ENCODE results near the gene NLRP5.
A peak's percentile ranks its signal among the peaks of the same experiment; 100 is the strongest.

Gene NLRP5

GRCh38 chr19:56086671-56087430 is 100.3 kb downstream of the NLRP5 start:
- H3K4me3 ChIP-seq (ENCODE audit: low read depth, low read length): no peak overlapping the region
- DNase-seq (ENCODE audit: low read depth): no peak
- TF ChIP-seq POLR2A (IDR thresholded peaks at IDR 0.05; ENCODE audit: extremely low read depth, insufficient read length) (no peak), MYC (IDR thresholded peaks at IDR 0.05; ENCODE audit: low read depth, low read length) (no peak), CTCF (IDR thresholded peaks at IDR 0.05; ENCODE audit: low read depth, low read length) (no peak), MAX (IDR thresholded peaks at IDR 0.05; ENCODE audit: low read depth, low read length) (no peak)

- TF ChIP-seq MYC (IDR thresholded peaks at IDR 0.05; ENCODE audit: low read depth, low read length) (no peak), CTCF (IDR thresholded peaks at IDR 0.05; ENCODE audit: low read depth, low read length) (no peak), MAX (IDR thresholded peaks at IDR 0.05; ENCODE audit: low read depth, low read length) (no peak), POLR2A (IDR thresholded peaks at IDR 0.05; ENCODE audit: extremely low read depth, insufficient read length) (no peak)
- H3K4me3 ChIP-seq (ENCODE audit: low read depth, low read length): no peak overlapping the region
- no peak for DNase-seq (ENCODE audit: low read depth)
These were observed 101.3 kb downstream of the NLRP5 start for GRCh38 chr19:56087647-56088496.

DNA sequence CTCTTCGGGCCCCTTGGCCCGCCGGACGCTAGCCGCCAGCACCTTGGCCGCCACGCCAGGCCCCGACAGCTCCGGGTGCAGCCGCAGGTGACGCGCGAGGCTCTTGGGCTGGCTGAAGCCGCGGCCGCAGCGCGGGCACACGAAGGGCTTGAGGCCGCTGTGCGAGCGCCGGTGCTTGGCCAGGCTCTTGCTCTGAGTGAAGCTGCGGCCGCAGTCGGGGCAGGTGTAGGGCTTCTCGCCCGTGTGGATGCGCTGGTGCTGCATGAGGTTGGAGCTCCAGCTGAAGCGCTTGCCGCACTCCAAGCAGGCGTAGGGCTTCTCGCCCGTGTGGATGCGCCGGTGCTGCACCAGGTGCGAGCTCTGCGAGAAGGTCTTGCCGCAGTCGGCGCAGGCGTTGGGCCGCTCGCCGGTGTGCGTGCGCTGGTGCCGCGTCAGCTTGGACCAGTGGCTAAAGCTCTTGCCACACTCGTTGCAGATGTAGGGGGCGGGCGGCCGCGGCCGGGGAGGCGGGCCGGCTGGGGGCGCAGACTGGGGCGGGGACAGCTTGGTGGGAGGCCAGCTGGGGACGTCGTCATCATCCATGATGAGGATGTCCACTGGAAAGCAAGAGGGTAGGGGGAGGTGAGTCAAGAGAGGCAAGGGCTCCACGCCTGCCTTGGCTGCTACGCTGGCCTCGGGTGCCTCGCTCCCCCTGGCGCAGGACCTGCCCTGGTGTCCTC is 102.1 kb downstream of the NLRP5 start:
- DNase-seq (ENCODE audit: low read depth): no peak
- no peak for TF ChIP-seq MYC (IDR thresholded peaks at IDR 0.05; ENCODE audit: low read depth, low read length)
- TF ChIP-seq MAX (IDR thresholded peaks at IDR 0.05; ENCODE audit: low read depth, low read length): no peak
- TF ChIP-seq CTCF (IDR thresholded peaks at IDR 0.05; ENCODE audit: low read depth, low read length): no peak
- no peak for TF ChIP-seq POLR2A (IDR thresholded peaks at IDR 0.05; ENCODE audit: extremely low read depth, insufficient read length)

GRCh38 chr19:56089344-56089743 is 102.8 kb downstream of the NLRP5 start:
- no peak for DNase-seq (ENCODE audit: low read depth)
- no peak overlapping the region for H3K4me3 ChIP-seq (ENCODE audit: low read depth, low read length)
- TF ChIP-seq MYC (IDR thresholded peaks at IDR 0.05; ENCODE audit: low read depth, low read length) (no peak), MAX (IDR thresholded peaks at IDR 0.05; ENCODE audit: low read depth, low read length) (no peak), CTCF (IDR thresholded peaks at IDR 0.05; ENCODE audit: low read depth, low read length) (no peak), POLR2A (IDR thresholded peaks at IDR 0.05; ENCODE audit: extremely low read depth, insufficient read length) (no peak)

More for the DNA sequence above, 102.1 kb downstream of the NLRP5 start:
- no peak overlapping the region for H3K4me3 ChIP-seq (ENCODE audit: low read depth, low read length)

DNA sequence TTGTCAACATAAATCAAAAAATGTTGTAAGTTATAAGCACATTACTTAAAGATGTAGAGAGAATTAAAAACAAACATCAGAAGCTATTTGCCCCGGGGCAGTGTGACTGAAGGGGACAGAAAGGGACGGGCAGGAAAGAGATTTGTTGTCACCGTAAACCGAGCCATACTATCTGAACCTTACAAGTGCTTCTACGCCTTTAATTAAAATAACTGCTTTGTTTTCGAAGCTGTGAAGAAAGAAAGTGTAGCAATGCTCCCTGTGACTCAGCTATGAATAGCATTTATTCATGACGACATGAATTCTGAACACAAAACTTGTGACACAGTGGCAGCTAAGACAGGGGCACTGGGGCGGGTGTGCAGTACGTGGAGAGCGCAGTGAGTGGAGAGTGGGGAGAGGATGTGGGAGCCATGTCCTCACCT is 104.5 kb downstream of the NLRP5 start:
- no peak for TF ChIP-seq MAX (IDR thresholded peaks at IDR 0.05; ENCODE audit: low read depth, low read length)
- no peak for TF ChIP-seq MYC (IDR thresholded peaks at IDR 0.05; ENCODE audit: low read depth, low read length)
- no peak for TF ChIP-seq CTCF (IDR thresholded peaks at IDR 0.05; ENCODE audit: low read depth, low read length)
- no peak for TF ChIP-seq POLR2A (IDR thresholded peaks at IDR 0.05; ENCODE audit: extremely low read depth, insufficient read length)
- peak; percentile 37 for DNase-seq (ENCODE audit: low read depth)
- H3K4me3 ChIP-seq (ENCODE audit: low read depth, low read length): no peak overlapping the region

Measured in NB4 (cell line).